Upper lobe of left lung (tissue), 6 donors: ENCODE data around the gene KCNN4. TPM values are rescaled to one million over a fixed set of nuclear protein-coding genes. Genes with fewer than 3 reads are reported as not detected.
A peak's percentile ranks its signal among the peaks of the same experiment; 100 is the strongest.

Source experiments
- ATAC-seq, 2 donors: fragments of 200-7000 bp; cut with Tn5 transposase; one replicate each; pipeline ENCODE4 v1.9.1; 2022; ENCODE audit warnings: mild to moderate bottlenecking in 2 of 2, moderate library complexity in 2 of 2; ENCODE audit not compliant: low FRiP score in 2 of 2
- DNase-seq, 2 donors: peaks; one replicate each; pipeline ENCODE4 v3.0.0-alpha.2; 2019 to 2020
- H3K27ac ChIP-seq, 4 donors: fragments of 200-600 bp; sonication (generic); one replicate each; pipeline ENCODE4 v1.5.1; 2016 to 2019
- H3K27me3 ChIP-seq, 4 donors: fragments of 200-600 bp; sonication (generic); one replicate each; pipeline ENCODE4 v1.5.1; 2017 to 2019
- H3K36me3 ChIP-seq, 4 donors: fragments of 200-600 bp; sonication (generic); one replicate each; pipeline ENCODE4 v1.5.1; 2016 to 2019
- H3K4me1 ChIP-seq, 4 donors: fragments of 200-600 bp; sonication (generic); one replicate each; pipeline ENCODE4 v1.5.1; 2018 to 2019
- H3K4me3 ChIP-seq, 4 donors: fragments of 200-600 bp; sonication (generic); one replicate each; pipeline ENCODE4 v1.5.1; 2017 to 2019; ENCODE audit warnings: mild to moderate bottlenecking in 2 of 4, moderate library complexity in 1 of 4
- H3K9me3 ChIP-seq, 4 donors: fragments of 200-600 bp; sonication (generic); one replicate each; pipeline ENCODE4 v1.5.1; 2018 to 2019
- CTCF ChIP-seq, 6 experiments: fragments of 450-650 bp in 4 of 6; fragments of 200-600 bp in 2 of 6; sonication (generic) in 2 of 6; IDR thresholded peaks; one replicate each; pipeline ENCODE4 v1.5.1; 2016 to 2019; ENCODE audit warnings: antibody characterized with exemption in 6 of 6
- EP300 ChIP-seq, 4 donors: sonication (generic); formaldehyde crosslinking; IDR thresholded peaks; one replicate each; pipeline ENCODE4 v1.5.1; 2017; ENCODE audit warnings: antibody characterized with exemption in 4 of 4, control low read depth in 2 of 4
- POLR2A ChIP-seq, 4 donors: fragments of 450-650 bp; IDR thresholded peaks; one replicate each; pipeline ENCODE4 v1.5.1; 2016 to 2017; ENCODE audit warnings: antibody characterized with exemption in 4 of 4, mild to moderate bottlenecking in 2 of 4
- POLR2AphosphoS5 ChIP-seq, 2 donors: sonication (generic); formaldehyde crosslinking; IDR thresholded peaks; one replicate each; pipeline ENCODE4 v1.5.1; 2017; ENCODE audit warnings: antibody characterized with exemption in 2 of 2
- WGBS, 2 donors: methylation state at CpG; one replicate each; pipeline ENCODE4 v1.1.5; 2017 to 2018; 5-methylcytosine and 5-hydroxymethylcytosine counted together
- total RNA-seq, 6 donors: library from RNA; depleted of rRNA in 4 of 6; stranded (reverse); fragments of >200 nt in 4 of 6; gene quantifications; one replicate each; pipeline versions ENCODE4 v1.1.0 to v1.2.1, GENCODE V29; 2016 to 2021
- donor health status: DM: no; HTN: no; CAD: no; lungs with moderate emphysema.
- donor health status: DM: no; HTN: yes; CAD: no; lungs with severe emphysema.

Gene KCNN4
- total RNA-seq, 6 donors from 2014 or later: 4.7 to 43.0 (median 10.4) TPM

- Histone ChIP-seq H3K4me3 (no peak overlapping the region), H3K36me3 (no peaks in the 10 kb centered on the region), H3K27me3 (no peaks in the 10 kb centered on the region), H3K9me3 (no peaks in the 10 kb centered on the region), H3K4me1 (peaks cover 1 to 16% (median 11%) of the 10 kb centered on the region in 4 donors), H3K27ac (no peak overlapping the region)
- WGBS, 2 donors: 87% methylated on average over 4 of the region's 4 CpGs
- no peak for TF ChIP-seq EP300 (IDR thresholded peaks at IDR 0.05)
- TF ChIP-seq CTCF (IDR thresholded peaks at IDR 0.05): no peak
- no peak for TF ChIP-seq POLR2A (IDR thresholded peaks at IDR 0.05)
- no peak for TF ChIP-seq POLR2AphosphoS5 (IDR thresholded peaks at IDR 0.05)
- ATAC-seq: no peak
- no peak for DNase-seq
These were observed 19.8 kb downstream of the KCNN4 start for GRCh38 chr19:43760941-43761340.

- WGBS, 2 donors: 74 to 77% methylated on average over 5 of the region's 5 CpGs
- no peaks in the 10 kb centered on the region for H3K9me3 ChIP-seq
- H3K4me3 ChIP-seq: no peak overlapping the region
- no peaks in the 10 kb centered on the region for H3K27me3 ChIP-seq
- no peak overlapping the region for H3K27ac ChIP-seq
- DNase-seq: no peak
- TF ChIP-seq EP300 (IDR thresholded peaks at IDR 0.05): no peak
- no peak for TF ChIP-seq POLR2A (IDR thresholded peaks at IDR 0.05)
- TF ChIP-seq CTCF (IDR thresholded peaks at IDR 0.05): no peak
- no peak for TF ChIP-seq POLR2AphosphoS5 (IDR thresholded peaks at IDR 0.05)
- peaks cover 0 to 13% (median 9%) of the 10 kb centered on the region in 4 donors for H3K4me1 ChIP-seq
- H3K36me3 ChIP-seq: no peaks in the 10 kb centered on the region
- no peak for ATAC-seq
These were observed 21.3 kb downstream of the KCNN4 start for GRCh38 chr19:43759515-43759914.

- TF ChIP-seq POLR2A (IDR thresholded peaks at IDR 0.05) (no peak), POLR2AphosphoS5 (IDR thresholded peaks at IDR 0.05) (no peak), CTCF (IDR thresholded peaks at IDR 0.05) (peak in 1 of 6 experiments; percentile 2), EP300 (IDR thresholded peaks at IDR 0.05) (no peak)
- DNase-seq (peak; percentile 78 to 93), ATAC-seq (peak; percentile 65 to 73)
These were observed 25.4 kb downstream of the KCNN4 start for GRCh38 chr19:43755256-43755801.

GRCh38 chr19:43754503-43755255 is 26.1 kb downstream of the KCNN4 start, which contains the start of gene SMG9:
Gene SMG9, minus strand, starts transcription at chr19:43754962. Its CDS starts 4,221 bp downstream, at chr19:43750741.
- TF ChIP-seq CTCF (IDR thresholded peaks at IDR 0.05) (peak in 2 of 6 experiments; percentile 25 to 29), POLR2A (IDR thresholded peaks at IDR 0.05) (peak; percentile 78 to 91 (median 82)), POLR2AphosphoS5 (IDR thresholded peaks at IDR 0.05) (peak; percentile 81), EP300 (IDR thresholded peaks at IDR 0.05) (peak in 1 of 4 donors; percentile 3)
- H3K4me3 ChIP-seq: peak within 1 kb of the TSS; percentile 62 to 81 (median 68)
- DNase-seq (peak; percentile 97 to 99), ATAC-seq (peak; percentile 93 to 96)
- peaks cover under 1 to 15% (median 10%) of the 10 kb centered on the region in 4 donors for H3K36me3 ChIP-seq
- peaks cover 23 to 42% (median 28%) of the 10 kb centered on the region in 4 donors for H3K4me1 ChIP-seq
- no peaks in the 10 kb centered on the region for H3K9me3 ChIP-seq
- WGBS, 2 donors: 0 to 1% methylated on average over 48 to 67 of the region's 79 CpGs
- no peaks in the 10 kb centered on the region for H3K27me3 ChIP-seq
- H3K27ac ChIP-seq: peak within 1 kb of the TSS; percentile 96 to 99 (median 98)

More at GRCh38 chr19:43755256-43755801, 25.4 kb downstream of the KCNN4 start:
- peak overlapping the region; percentile 62 to 81 (median 68) for H3K4me3 ChIP-seq
- H3K36me3 ChIP-seq: peaks cover 0 to 9% (median 5%) of the 10 kb centered on the region in 4 donors
- 1 to 2% methylated on average over 25 to 28 of the region's 28 CpGs for WGBS, 2 donors
- H3K4me1 ChIP-seq: peaks cover 23 to 42% (median 28%) of the 10 kb centered on the region in 4 donors
- H3K27me3 ChIP-seq: no peaks in the 10 kb centered on the region
- H3K27ac ChIP-seq: peak overlapping the region; percentile 96 to 99 (median 98)
- no peaks in the 10 kb centered on the region for H3K9me3 ChIP-seq
